Adrenal gland (tissue), 12 donors: Measurements from ENCODE around the gene NYAP2. TPM values are rescaled to one million over a fixed set of nuclear protein-coding genes. Genes with fewer than 3 reads are reported as not detected.

ENCODE experiments used
- DNase-seq, 7 donors: peaks; one replicate each; pipeline ENCODE4 v3.0.0-alpha.2; 2019 to 2020
- H3K27ac ChIP-seq, 5 donors: fragments of 200-600 bp; sonication (generic) in 4 of 5; 1 replicate in 3 of 5; 2 replicates in 2 of 5; pipeline versions ENCODE4 v1.5.1 to v1.8.0; 2016 to 2020; ENCODE audit warnings: mild to moderate bottlenecking in 1 of 5
- H3K27me3 ChIP-seq: fragments of 200-600 bp; 2 replicates; pipeline ENCODE4 v1.8.0; 2021
- H3K36me3 ChIP-seq, 2 donors: fragments of 200-600 bp; replicated peaks in 1 of 2; 1 replicate in 1 of 2; 2 replicates in 1 of 2; pipeline versions ENCODE4 v1.5.1 to v1.8.0; 2018 to 2022
- H3K4me1 ChIP-seq, 2 donors: fragments of 200-600 bp; replicated peaks in 1 of 2; 1 replicate in 1 of 2; 2 replicates in 1 of 2; pipeline versions ENCODE4 v1.5.1 to v1.8.0; 2018 to 2021
- H3K4me3 ChIP-seq, 4 donors: fragments of 200-600 bp; sonication (generic) in 3 of 4; one replicate each; pipeline ENCODE4 v1.5.1; 2016 to 2018
- H3K9me3 ChIP-seq, 3 donors: fragments of 200-600 bp; sonication (generic) in 1 of 3; replicated peaks in 1 of 3; 1 replicate in 2 of 3; 2 replicates in 1 of 3; pipeline versions ENCODE4 v1.5.1 to v1.8.0; 2016 to 2021
- CTCF ChIP-seq, 6 experiments: fragments of 450-650 bp in 4 of 6; fragments of 200-600 bp in 2 of 6; sonication (generic) in 1 of 6; IDR thresholded peaks; 1 replicate in 5 of 6; 2 replicates in 1 of 6; pipeline versions ENCODE4 v1.5.1 to v1.8.0; 2016 to 2021; ENCODE audit warnings: antibody characterized with exemption in 6 of 6, mild to moderate bottlenecking in 2 of 6, moderate library complexity in 1 of 6
- POLR2A ChIP-seq, 2 donors: fragments of 450-650 bp; IDR thresholded peaks; one replicate each; pipeline ENCODE4 v1.6.1; 2017; ENCODE audit warnings: antibody characterized with exemption in 2 of 2, mild to moderate bottlenecking in 2 of 2, moderate library complexity in 1 of 2
- WGBS, 4 donors: extraction: QIAGEN DNeasy Blood & Tissue Kit in 2 of 4; methylation state at CpG; one replicate each; pipeline versions ENCODE4 v1.1.5 to v1.1.7; 2013 to 2017; 5-methylcytosine and 5-hydroxymethylcytosine counted together
- intact Hi-C, 2 donors: fragments of 100-400 bp; cut with DNase I; formaldehyde crosslinking; loops; one replicate each; pipeline versions ENCODE4 v1.14.1 to v1.15.0; 2022 to 2023
- polyA plus RNA-seq, 3 donors: library from polyadenylated mRNA; stranded (reverse); fragments of 200-250 nt in 2 of 3; fragments of 350-450 nt in 1 of 3; fragmentation: Illumina TruSeq in 1 of 3; extraction: RNeasy Lipid Tissue Mini Kit (QIAGEN cat#74804) in 1 of 3; gene quantifications; one replicate each; pipeline ENCODE4 v1.2.3, GENCODE V29; 2013 to 2014
- small RNA-seq, 2 donors: library from RNA; depleted of rRNA; stranded (forward); fragments of <200 nt; gene quantifications; one replicate each; pipeline ENCODE3, GENCODE V24; 2016
- total RNA-seq, 9 donors: library from RNA; depleted of rRNA in 4 of 9; stranded (reverse); fragments of >200 nt in 4 of 9; fragments of 120-200 nt in 1 of 9; fragmentation: NEBNext Ultra II Directional in 1 of 9; extraction: Animal tissue kit (Norgen Biotek cat#: 25700) in 1 of 9; gene quantifications; one replicate each; pipeline versions ENCODE4 v1.1.0 to v1.2.4, GENCODE V29; 2013 to 2023
- donor health status: healthy with polysubstance abuse.
- donor health status: Bipolar disorder and iron deficiency.
- donor health status: DM: yes; HTN: yes; CAD: no.
- donor health status: DM: no; HTN: no; CAD: no.
- donor health status: DM: no; HTN: no; CAD: no.
- donor health status: DM: yes; HTN: yes; CAD: no.

The NYAP2 gene
- total and polyA plus RNA-seq, 12 donors, result under 0.01 to 0.67 (median 0.11) TPM; not detected in 3

- Histone ChIP-seq H3K4me1 (no peaks in the 10 kb centered on the region), H3K9me3 (no peaks in the 10 kb centered on the region), H3K27me3 (no peaks in the 10 kb centered on the region), H3K27ac (no peak overlapping the region), H3K4me3 (no peak overlapping the region), H3K36me3 (no peaks in the 10 kb centered on the region)
- intact Hi-C loops, result no loop called here
- no peak for DNase-seq
- TF ChIP-seq CTCF (IDR thresholded peaks at IDR 0.05) (no peak), POLR2A (IDR thresholded peaks at IDR 0.05) (no peak)
These were observed 295.2 kb downstream of the NYAP2 start for GRCh38 chr2:225694664-225695063.

- Histone ChIP-seq H3K9me3 (no peaks in the 10 kb centered on the region), H3K4me1 (no peaks in the 10 kb centered on the region), H3K4me3 (no peak overlapping the region), H3K27me3 (no peaks in the 10 kb centered on the region), H3K27ac (no peak overlapping the region), H3K36me3 (no peaks in the 10 kb centered on the region)
- intact Hi-C loops, result no loop called here
- DNase-seq, result no peak
- 88 to 97% (median 94%) methylated on average over 2 of the region's 2 CpGs for WGBS, 4 donors
- TF ChIP-seq POLR2A (IDR thresholded peaks at IDR 0.05), result no peak
These were observed 298.4 kb downstream of the NYAP2 start for GRCh38 chr2:225697936-225698335.

Small RNAs within 50 kb of the gene (small RNA-seq; reads per million reads assigned to genes)
- gene AC016717.1, result 0 reads per million in 2 donors
